Measurements from ENCODE around the gene HMX3.
"Not testable (repeated sequence)": the region's sequence is repeated elsewhere in the genome, so short reads cannot be mapped to it uniquely, and the experiment has no call there.

HMX3 gene

GRCh38 chr10:123166618-123167017 is 30.8 kb downstream of the HMX3 start:
- TF ChIP-seq CTCF (IDR thresholded peaks at IDR 0.05) (no peak), ZFX (IDR thresholded peaks at IDR 0.05; ENCODE audit: borderline replicate concordance) (no peak)
- no peak overlapping the region for H3K27ac ChIP-seq

GRCh38 chr10:123170961-123171360 is 35.2 kb downstream of the HMX3 start:
- H3K27ac ChIP-seq: no peak overlapping the region
- TF ChIP-seq CTCF (IDR thresholded peaks at IDR 0.05) (no peak), ZFX (IDR thresholded peaks at IDR 0.05; ENCODE audit: borderline replicate concordance) (no peak)

- H3K27ac ChIP-seq: not testable (repeated sequence)
These were observed 35.8 kb downstream of the HMX3 start for GRCh38 chr10:123171616-123172015.

- no peak overlapping the region for H3K27ac ChIP-seq
- TF ChIP-seq ZFX (IDR thresholded peaks at IDR 0.05; ENCODE audit: borderline replicate concordance) (no peak), CTCF (IDR thresholded peaks at IDR 0.05) (no peak)
These were observed 39.9 kb downstream of the HMX3 start for GRCh38 chr10:123175389-123176387.

GRCh38 chr10:123178390-123178789 is 42.6 kb downstream of the HMX3 start:
- H3K27ac ChIP-seq: not testable (repeated sequence)

- H3K27ac ChIP-seq: no peak overlapping the region
These were observed 44.6 kb downstream of the HMX3 start for GRCh38 chr10:123180101-123181090.

GRCh38 chr10:123183724-123184123 is 48.0 kb downstream of the HMX3 start:
- TF ChIP-seq CTCF (IDR thresholded peaks at IDR 0.05) (no peak), ZFX (IDR thresholded peaks at IDR 0.05; ENCODE audit: borderline replicate concordance) (no peak)
- no peak overlapping the region for H3K27ac ChIP-seq

More at GRCh38 chr10:123180101-123181090, 44.6 kb downstream of the HMX3 start:
- TF ChIP-seq CTCF (IDR thresholded peaks at IDR 0.05): no peak
- no peak for TF ChIP-seq ZFX (IDR thresholded peaks at IDR 0.05; ENCODE audit: borderline replicate concordance)

- H3K27ac ChIP-seq: no peak overlapping the region
- no peak for TF ChIP-seq CTCF (IDR thresholded peaks at IDR 0.05)
- no peak for TF ChIP-seq ZFX (IDR thresholded peaks at IDR 0.05; ENCODE audit: borderline replicate concordance)
These were observed 52.0 kb downstream of the HMX3 start for GRCh38 chr10:123187781-123188180.
